HepG2 (cell line): Measurements from ENCODE around the gene CDH1. TPM values are rescaled to one million over a fixed set of nuclear protein-coding genes. Genes with fewer than 3 reads are reported as not detected.

Experiments
- ARNT ChIP-seq: fragments of 450-650 bp; IDR thresholded peaks from 2 replicates; pipeline ENCODE4 v1.6.1; 2017
- ATF2 ChIP-seq: sonication (generic); formaldehyde crosslinking; IDR thresholded peaks from 2 replicates; pipeline ENCODE4 v1.4.0; 2020; ENCODE audit warnings: missing genetic modification reagents
- ATF4 ChIP-seq, 2 experiments: fragments of 450-650 bp in 1 of 2; sonication (generic) in 1 of 2; formaldehyde crosslinking; IDR thresholded peaks; 2 replicates each; pipeline versions ENCODE4 v1.5.0 to v1.8.0; 2020 to 2022; ENCODE audit warnings: mild to moderate bottlenecking in 1 of 2, missing genetic modification reagents in 1 of 2
- DPF2 ChIP-seq: sonication (generic); formaldehyde crosslinking; IDR thresholded peaks from 2 replicates; pipeline ENCODE4 v1.4.0; 2020; ENCODE audit warnings: mild to moderate bottlenecking, low read depth, missing genetic modification reagents, borderline replicate concordance
- MIXL1 ChIP-seq: IDR thresholded peaks from 2 replicates; pipeline ENCODE4 v1.6.1; 2016
- NFIC ChIP-seq: IDR thresholded peaks from 2 replicates; pipeline ENCODE4 v1.6.1; 2012; ENCODE audit warnings: mild to moderate bottlenecking, low read length, inconsistent platforms
- SOX13 ChIP-seq, 3 experiments: fragments of 450-650 bp in 1 of 3; sonication (generic) in 1 of 3; formaldehyde crosslinking in 1 of 3; IDR thresholded peaks in 2 of 3; conservative IDR thresholded peaks in 1 of 3; 2 replicates each; pipeline versions ENCODE4 v1.5.0 to v1.6.1; 2016 to 2020; ENCODE audit warnings: antibody characterized with exemption in 1 of 3, mild to moderate bottlenecking in 1 of 3, missing compliant biosample characterization in 1 of 3, missing genetic modification reagents in 1 of 3, moderate library complexity in 1 of 3
- TFAP4 ChIP-seq: sonication (generic); IDR thresholded peaks from 2 replicates; pipeline ENCODE4 v1.6.1; 2016; ENCODE audit warnings: low read depth, borderline replicate concordance
- ZHX1 ChIP-seq: sonication (generic); formaldehyde crosslinking; IDR thresholded peaks from 2 replicates; pipeline ENCODE4 v1.8.1; 2022; ENCODE audit warnings: low read depth, mild to moderate bottlenecking, missing genetic modification reagents
- ZNF281 ChIP-seq: sonication (generic); formaldehyde crosslinking; IDR thresholded peaks from 2 replicates; pipeline ENCODE4 v1.4.0; 2020; ENCODE audit warnings: missing genetic modification reagents, borderline replicate concordance
- ZNF432 ChIP-seq: sonication (generic); formaldehyde crosslinking; IDR thresholded peaks from 2 replicates; pipeline ENCODE4 v1.5.0; 2020; ENCODE audit warnings: missing genetic modification reagents, mild to moderate bottlenecking, borderline replicate concordance
- ZNF672 ChIP-seq: sonication (generic); formaldehyde crosslinking; IDR thresholded peaks from 2 replicates; pipeline ENCODE4 v1.8.1; 2022; ENCODE audit warnings: missing genetic modification reagents
- ZNF710 ChIP-seq: sonication (generic); formaldehyde crosslinking; IDR thresholded peaks from 2 replicates; pipeline ENCODE4 v1.5.0; 2020; ENCODE audit warnings: mild to moderate bottlenecking, missing genetic modification reagents, borderline replicate concordance
- ZNF850 ChIP-seq: sonication (generic); formaldehyde crosslinking; conservative IDR thresholded peaks from 2 replicates; pipeline ENCODE4 v1.9.0; 2021; ENCODE audit warnings: mild to moderate bottlenecking, missing genetic modification reagents
- ZSCAN30 ChIP-seq: sonication (generic); formaldehyde crosslinking; IDR thresholded peaks from 2 replicates; pipeline ENCODE4 v1.5.0; 2020; ENCODE audit warnings: mild to moderate bottlenecking, missing genetic modification reagents
- polyA plus RNA-seq, 8 experiments: library from polyadenylated mRNA; depleted of rRNA in 3 of 8; stranded (reverse) in 7 of 8; unstranded in 1 of 8; fragments of >200 nt; fragmentation: Illumina TruSeq in 4 of 8; extraction: Trizol in 4 of 8; gene quantifications; 2 replicates each; pipeline versions ENCODE4 v1.2.1 to v1.2.3, GENCODE V29; 2011 to 2016; ENCODE audit warnings: low read depth in 4 of 8, missing spikeins in 1 of 8, mixed read lengths in 1 of 8; ENCODE audit not compliant: insufficient read depth in 1 of 8
- total RNA-seq, 5 experiments: library from RNA; depleted of rRNA; stranded (reverse); fragments of >200 nt; fragmentation: Illumina TruSeq; extraction: Trizol; gene quantifications; 2 replicates each; pipeline ENCODE4 v1.2.3, GENCODE V29; 2016; ENCODE audit warnings: low read depth in 1 of 5

CDH1 gene
- total and polyA plus RNA-seq, 2 of the 13 experiments (the other 11 are each of a cell fraction or from before 2014, with no cell fraction given), result 0.95 to 9.8 TPM

- TF ChIP-seq SOX13 (IDR thresholded peaks at IDR 0.05) (no peak), SOX13 (CRISPR knock-in tag; conservative IDR thresholded peaks at IDR 0.05 in 1 of 2, IDR thresholded peaks at IDR 0.05 in 1 of 2) (peak in 1 of 2 experiments; percentile 81; a peak in 2 of 4 replicates), ATF2 (CRISPR knock-in tag) (peak; percentile 69), ZNF432 (CRISPR knock-in tag) (no peak), ZHX1 (no peak), ZSCAN30 (no peak), TFAP4 (0 out of 2 replicates have a peak, but pooled peaks have one; percentile 35), DPF2 (peak; percentile 33; the same call in 1 of the 2 replicates), ZNF850 (CRISPR knock-in tag) (no peak), ZNF672 (no peak), NFIC (peak; percentile 39; the same call in 1 of the 2 replicates), ZNF710 (CRISPR knock-in tag) (peak; percentile 77; the same call in 1 of the 2 replicates), ATF4 (CRISPR knock-in tag; IDR thresholded peaks at IDR 0.05) (0 out of 4 replicates have a peak, but pooled peaks of 1 of the 2 experiments have one; percentile 48), MIXL1 (CRISPR knock-in tag) (peak; percentile 31; the same call in 1 of the 2 replicates), ZNF281 (CRISPR knock-in tag) (0 out of 2 replicates have a peak, but pooled peaks have one; percentile 22), ARNT (no peak)
These were observed 12.3 kb downstream of the CDH1 start (continued) for GRCh38 chr16:68749432-68749831.
